Activated CD4-positive, alpha-beta T cell treated with anti-CD3 and anti-CD28 coated beads for 24 hours (primary cell): ENCODE data around the gene MPPED1.

Source experiments
- DNase-seq, 2 donors: peaks; one replicate each; pipeline ENCODE4 v3.0.0-alpha.2; 2020; ENCODE audit warnings: low read depth in 2 of 2

The MPPED1 gene

DNA sequence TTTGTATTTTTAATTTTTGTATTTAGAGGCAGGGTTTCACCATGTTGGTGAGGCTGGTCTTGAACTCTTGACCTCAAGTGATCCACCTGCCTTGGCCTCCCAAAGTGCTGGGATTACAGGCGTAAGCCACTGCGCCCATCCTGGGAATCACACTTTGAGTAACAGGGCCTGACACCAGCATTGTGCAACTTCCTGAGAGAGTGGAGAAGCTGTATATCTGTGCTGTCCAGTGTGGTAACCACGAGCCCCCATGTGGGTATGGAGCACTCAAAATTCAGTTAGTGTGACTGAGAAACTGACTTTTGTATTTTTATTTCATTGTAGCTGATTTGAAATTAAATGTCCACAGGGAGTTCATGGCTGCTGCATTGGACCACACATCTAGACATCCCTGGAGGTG is 36.2 kb downstream of the MPPED1 start:
- DNase-seq: no peak

- no peak for DNase-seq
Observed at GRCh38 chr22:43449205-43449830, 37.5 kb downstream of the MPPED1 start.

DNA sequence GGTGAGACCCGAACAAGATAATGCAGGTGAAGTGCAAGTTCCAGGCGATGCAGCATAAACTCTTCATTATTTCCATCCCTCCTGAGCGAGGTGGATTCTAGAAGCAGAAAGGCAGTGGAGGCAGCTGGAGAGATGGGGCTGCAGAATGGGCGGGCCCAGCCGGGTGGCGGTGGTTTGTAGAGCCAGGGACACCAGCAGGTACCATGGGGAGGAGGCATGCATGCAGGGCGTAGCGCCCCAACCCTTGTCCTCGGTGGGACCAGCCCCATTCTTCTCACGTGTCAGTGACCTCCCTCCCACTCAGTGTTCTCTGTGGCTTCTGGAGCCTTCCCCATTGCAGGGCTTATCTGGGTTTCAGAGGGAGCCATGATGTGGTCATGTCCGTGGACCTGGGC is 38.0 kb downstream of the MPPED1 start:
- DNase-seq: no peak

- DNase-seq: no peak
Observed at GRCh38 chr22:43451371-43452050, 39.7 kb downstream of the MPPED1 start.

DNA sequence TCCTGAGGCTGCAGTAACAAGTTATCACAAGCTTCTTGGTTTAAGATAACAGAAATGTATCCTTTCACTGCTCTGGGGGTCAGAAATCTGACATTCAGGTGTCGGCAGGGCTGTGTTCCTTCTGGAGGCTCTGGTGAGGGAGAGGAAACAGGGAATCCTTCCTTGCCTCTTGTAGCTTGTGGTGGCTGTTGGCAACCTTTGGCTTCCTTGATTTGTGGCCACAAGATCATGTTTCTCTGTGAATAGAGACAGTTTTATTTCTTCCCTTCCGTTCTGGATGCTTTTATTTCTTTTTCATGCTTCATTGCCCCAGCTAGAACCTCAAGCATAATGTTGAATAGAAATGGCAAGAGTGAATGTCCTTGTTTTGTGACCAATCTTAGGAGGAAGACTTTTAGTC is 44.0 kb downstream of the MPPED1 start:
- no peak for DNase-seq

DNA sequence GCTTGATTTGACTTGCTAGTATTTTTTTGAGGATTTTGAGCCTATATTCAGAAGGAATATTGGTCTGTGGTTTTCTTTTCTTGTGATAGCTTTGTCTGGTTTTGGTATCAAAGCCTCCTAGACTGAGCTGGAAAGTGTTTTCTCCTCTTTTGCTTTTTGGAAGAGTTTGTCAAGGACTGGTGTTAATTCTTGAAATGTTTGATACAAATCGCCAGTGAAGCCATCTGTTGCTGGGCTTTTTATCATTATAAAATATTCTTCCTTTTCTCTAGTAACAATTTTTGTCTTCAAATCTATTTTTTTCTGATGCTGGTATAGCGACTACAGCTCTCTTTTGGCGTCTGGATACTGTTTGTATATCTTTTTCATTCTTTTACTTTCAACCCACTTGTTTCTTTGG is 45.2 kb downstream of the MPPED1 start:
- no peak for DNase-seq

GRCh38 chr22:43462701-43463100 is 50.9 kb downstream of the MPPED1 start:
- no peak for DNase-seq

GRCh38 chr22:43464809-43465208 is 53.0 kb downstream of the MPPED1 start:
- no peak for DNase-seq

- DNase-seq: no peak
Observed at GRCh38 chr22:43465291-43466015, 53.6 kb downstream of the MPPED1 start.

DNA sequence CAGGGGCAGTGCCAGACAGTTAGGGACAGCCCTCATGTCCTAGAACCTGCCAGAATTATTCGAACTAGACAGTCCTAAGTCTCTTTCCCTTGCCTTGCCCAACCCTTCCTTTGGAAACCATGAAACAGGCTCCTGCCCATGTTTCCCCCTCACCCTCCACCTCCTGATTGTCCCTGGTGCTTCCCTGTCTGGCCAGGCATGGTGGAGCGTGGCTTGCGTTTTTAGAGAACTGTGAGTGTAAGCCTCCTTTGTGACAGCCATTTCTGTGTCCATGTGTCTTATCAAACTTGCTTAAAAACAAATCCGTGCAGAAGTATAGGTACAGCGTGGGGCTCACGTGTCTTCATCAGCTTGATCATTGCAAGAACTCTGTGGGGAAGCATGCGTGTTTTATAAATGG is 54.9 kb downstream of the MPPED1 start:
- DNase-seq: no peak

DNA sequence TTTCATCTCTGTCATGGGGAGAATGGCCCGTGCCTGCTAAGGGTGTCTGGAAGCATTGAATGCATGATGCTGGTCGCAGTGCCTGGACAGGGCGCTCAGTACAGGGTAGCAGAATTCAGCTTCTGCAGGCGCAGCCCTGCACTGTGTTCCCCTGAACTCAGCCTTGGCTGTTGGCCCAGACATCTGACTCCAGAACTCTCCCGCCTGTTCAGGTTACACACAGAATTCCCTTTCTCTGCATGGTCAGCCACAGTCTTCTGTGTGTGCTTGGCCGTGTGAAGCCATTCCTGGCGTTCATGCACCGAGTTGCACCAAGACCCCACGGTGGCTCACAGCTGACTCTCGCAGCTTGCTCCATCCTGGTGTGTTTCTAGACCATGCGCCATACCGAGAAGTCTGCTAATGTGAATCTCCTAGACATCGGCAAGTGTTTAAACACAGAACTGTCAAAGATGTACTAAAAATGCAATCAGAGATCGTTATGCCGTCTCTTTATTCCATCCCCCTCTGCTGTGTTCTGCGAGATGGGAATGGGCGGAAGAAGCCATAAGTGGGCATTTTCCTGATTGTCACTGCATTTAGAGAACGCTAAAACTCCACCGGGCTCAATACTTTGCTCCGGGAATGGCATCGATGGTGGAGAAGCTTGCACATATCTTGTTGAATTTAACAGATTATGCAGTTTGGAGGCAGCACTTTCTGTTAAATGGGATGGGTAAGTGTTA is 55.6 kb downstream of the MPPED1 start:
- no peak for DNase-seq

GRCh38 chr22:43470253-43470652 is 58.4 kb downstream of the MPPED1 start:
- DNase-seq: no peak

DNA sequence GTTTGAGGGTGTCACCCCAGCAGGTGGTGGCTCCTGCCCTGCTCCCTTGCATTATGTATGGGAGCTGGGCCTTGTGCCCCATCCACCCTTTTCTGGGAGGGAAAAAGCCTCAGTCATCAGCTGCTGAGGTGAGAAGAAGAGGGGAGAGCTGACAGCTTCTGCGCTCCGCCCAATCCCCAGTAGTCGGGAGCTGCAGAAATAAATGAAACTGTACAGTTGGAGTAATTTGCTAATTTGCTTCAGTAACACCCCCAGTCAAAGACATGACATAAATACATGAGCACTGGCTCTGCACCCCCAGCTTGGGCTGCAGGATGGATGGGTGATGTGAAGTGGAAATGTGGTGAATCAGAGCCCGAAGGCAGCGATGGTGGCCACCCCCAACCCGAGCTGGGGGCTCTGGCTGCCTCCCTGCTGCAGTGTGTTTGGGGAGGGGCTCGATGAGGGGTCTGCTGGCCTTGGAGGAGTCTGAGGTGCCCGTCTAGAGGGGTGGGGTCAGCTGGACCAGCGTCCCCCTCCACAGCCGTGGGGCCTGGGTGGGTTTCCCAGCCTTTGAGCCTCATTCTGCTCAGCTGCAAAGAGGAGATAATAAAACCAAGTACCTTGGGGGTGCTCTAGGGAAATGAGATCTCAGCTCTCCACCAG is 59.2 kb downstream of the MPPED1 start:
- no peak for DNase-seq

DNA sequence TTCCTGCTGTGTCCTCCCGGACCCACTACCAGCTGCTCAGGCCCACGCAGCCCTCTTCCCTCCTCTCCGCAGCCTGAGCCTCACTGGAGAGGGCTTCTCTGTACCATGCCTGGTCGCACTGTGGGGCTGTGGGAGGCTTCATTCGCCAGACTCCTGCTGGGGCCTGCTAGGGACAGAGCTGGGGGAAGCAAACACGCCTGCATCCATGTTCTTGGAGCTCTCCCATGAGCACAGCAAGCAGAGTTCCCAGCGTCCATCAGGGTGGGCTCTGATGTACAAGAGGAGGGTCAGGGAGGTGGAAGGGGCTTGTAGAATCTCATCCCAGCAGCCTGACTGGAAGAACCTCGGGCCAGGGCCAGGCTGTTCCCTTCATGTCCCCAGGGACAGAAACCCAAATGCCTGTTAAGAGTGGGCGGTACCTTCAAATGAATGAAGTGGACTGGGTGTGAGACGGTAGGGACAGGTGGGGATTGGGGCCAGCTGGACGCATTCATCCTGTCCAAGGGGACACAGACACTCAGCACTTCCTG is 59.9 kb downstream of the MPPED1 start:
- DNase-seq: no peak

GRCh38 chr22:43473031-43473430 is 61.2 kb downstream of the MPPED1 start:
- DNase-seq: no peak

DNA sequence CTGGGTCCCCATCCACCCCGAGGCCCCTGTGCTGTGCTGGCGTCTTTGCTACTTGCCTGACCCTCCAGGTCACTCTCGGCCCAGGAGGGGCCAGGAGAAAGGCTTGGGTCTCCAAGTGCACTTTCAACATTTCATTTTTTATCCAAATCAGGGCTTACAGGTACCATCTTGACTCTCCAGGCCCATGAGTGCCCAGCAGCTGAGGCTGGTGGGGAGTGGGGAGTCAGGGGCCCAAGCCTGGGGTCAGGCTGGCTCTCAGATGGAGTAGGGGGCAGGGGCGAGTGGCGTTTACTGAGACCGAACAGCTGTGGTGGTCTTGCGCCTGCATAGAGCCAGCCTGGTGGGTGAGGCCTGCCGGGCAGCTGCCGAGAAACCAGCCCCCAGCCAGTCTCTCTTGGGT is 61.6 kb downstream of the MPPED1 start:
- DNase-seq: no peak

GRCh38 chr22:43474161-43475101 is 62.6 kb downstream of the MPPED1 start:
- DNase-seq: no peak

GRCh38 chr22:43475549-43476076 is 63.8 kb downstream of the MPPED1 start:
- DNase-seq: no peak

GRCh38 chr22:43476341-43476740 is 64.5 kb downstream of the MPPED1 start:
- DNase-seq: no peak
